Stimulated activated CD8-positive, alpha-beta memory T cell treated with anti-CD3 and anti-CD28 coated beads, Interleukin-7, amount 100 ng/mL, for 48 hours (primary cell): Measurements from ENCODE around the gene ANKH.
"Not testable (repeated sequence)": the region's sequence is repeated elsewhere in the genome, so short reads cannot be mapped to it uniquely, and the experiment has no call there.

Source experiments
- DNase-seq, 2 donors: peaks; one replicate each; pipeline ENCODE4 v3.0.0-alpha.2; 2020; ENCODE audit warnings: low read depth in 1 of 2; ENCODE audit errors: extremely low read depth in 1 of 2

Gene ANKH

GRCh38 chr5:14830210-14831005 lies 41.2 kb downstream of the ANKH start:
- DNase-seq = no peak

- no peak for DNase-seq
Measured at GRCh38 chr5:14829396-14829795, 42.2 kb downstream of the ANKH start.

- DNase-seq = no peak
Measured at GRCh38 chr5:14826714-14827113, 44.9 kb downstream of the ANKH start.

GRCh38 chr5:14825977-14826376 lies 45.6 kb downstream of the ANKH start:
- DNase-seq = no peak

- no peak for DNase-seq
Measured at GRCh38 chr5:14824499-14824898, 47.1 kb downstream of the ANKH start.

- DNase-seq = no peak
Measured at GRCh38 chr5:14821100-14821845, 50.3 kb downstream of the ANKH start.

GRCh38 chr5:14818931-14819790 lies 52.4 kb downstream of the ANKH start:
- DNase-seq = no peak

GRCh38 chr5:14817762-14818136 lies 53.8 kb downstream of the ANKH start:
- DNase-seq = not testable (repeated sequence)

- peak; percentile 17 to 67 for DNase-seq
Measured at GRCh38 chr5:14816999-14817761, 54.4 kb downstream of the ANKH start.

- no peak for DNase-seq
Measured at GRCh38 chr5:14816374-14816998, 55.1 kb downstream of the ANKH start.

- DNase-seq = no peak
Measured at GRCh38 chr5:14813747-14814146, 57.8 kb downstream of the ANKH start.

GRCh38 chr5:14812166-14812565 lies 59.4 kb downstream of the ANKH start:
- DNase-seq = no peak

GRCh38 chr5:14810928-14811572 lies 60.5 kb downstream of the ANKH start:
- DNase-seq = no peak

GRCh38 chr5:14810282-14810681 lies 61.3 kb downstream of the ANKH start:
- DNase-seq = no peak

- DNase-seq = peak; percentile 52 to 80
Measured at GRCh38 chr5:14809369-14810155, 62.0 kb downstream of the ANKH start.

GRCh38 chr5:14807471-14807870 lies 64.1 kb downstream of the ANKH start:
- no peak for DNase-seq

- DNase-seq = no peak
Measured at GRCh38 chr5:14806456-14806855, 65.1 kb downstream of the ANKH start.

GRCh38 chr5:14802541-14802940 lies 69.0 kb downstream of the ANKH start:
- DNase-seq = no peak

GRCh38 chr5:14801792-14802191 lies 69.8 kb downstream of the ANKH start:
- DNase-seq = no peak
